DND-41 (cell line): Measurements from ENCODE around the gene SDHC.

Experiments
- ATAC-seq: fragments of 200-7000 bp; cut with Tn5 transposase; 3 replicates; pipeline ENCODE4 v1.9.1; 2021; ENCODE audit warnings: low read depth; ENCODE audit not compliant: insufficient read depth
- DNase-seq: peaks from one replicate; pipeline ENCODE4 v3.0.0-alpha.2; 2020
- H2AFZ ChIP-seq: 2 replicates; pipeline ENCODE4 v1.6.0; 2012; ENCODE audit warnings: low read depth, low read length
- H3K27ac ChIP-seq: 2 replicates; pipeline ENCODE4 v1.5.1; 2012; ENCODE audit warnings: low read length, inconsistent platforms
- H3K27me3 ChIP-seq: fragments of 200-600 bp; sonication (generic); 2 replicates; pipeline ENCODE4 v1.6.0; 2012; ENCODE audit warnings: low read length, mild to moderate bottlenecking, inconsistent platforms; ENCODE audit not compliant: insufficient read depth, poor library complexity
- H3K36me3 ChIP-seq: 2 replicates; pipeline ENCODE4 v1.5.1; 2012; ENCODE audit warnings: low read length, inconsistent platforms; ENCODE audit not compliant: insufficient read depth
- H3K4me1 ChIP-seq: 2 replicates; pipeline ENCODE4 v1.5.1; 2012; ENCODE audit warnings: mild to moderate bottlenecking, low read length; ENCODE audit not compliant: insufficient read depth
- H3K4me2 ChIP-seq: 2 replicates; pipeline ENCODE4 v1.6.0; 2012; ENCODE audit warnings: mild to moderate bottlenecking, moderate library complexity, low read length, inconsistent platforms; ENCODE audit not compliant: insufficient read depth
- H3K4me3 ChIP-seq, 2 experiments: fragments of 200-600 bp in 1 of 2; shearing (Covaris generic) in 1 of 2; 2 replicates each; pipeline ENCODE4 v1.5.1; 2012 to 2016; ENCODE audit warnings: inconsistent platforms in 2 of 2, low read length in 2 of 2, mild to moderate bottlenecking in 2 of 2, low read depth in 1 of 2, moderate library complexity in 1 of 2
- H3K79me2 ChIP-seq: 2 replicates; pipeline ENCODE4 v1.6.0; 2012; ENCODE audit warnings: low read length, inconsistent platforms; ENCODE audit not compliant: insufficient read depth
- H3K9ac ChIP-seq: 2 replicates; pipeline ENCODE4 v1.6.0; 2012; ENCODE audit warnings: low read depth, mild to moderate bottlenecking, inconsistent platforms, low read length, moderate library complexity
- H3K9me3 ChIP-seq: 2 replicates; pipeline ENCODE4 v1.5.1; 2012; ENCODE audit warnings: low read length, moderate library complexity, mild to moderate bottlenecking, inconsistent platforms; ENCODE audit not compliant: insufficient read depth, severe bottlenecking
- H4K20me1 ChIP-seq: 2 replicates; pipeline ENCODE4 v1.6.0; 2012; ENCODE audit warnings: low read length; ENCODE audit not compliant: insufficient read depth
- EZH2 ChIP-seq: IDR thresholded peaks from 3 replicates; pipeline ENCODE4 v1.6.1; 2012; ENCODE audit warnings: borderline replicate concordance, low read depth, mild to moderate bottlenecking, moderate library complexity, low read length, inconsistent platforms; ENCODE audit not compliant: severe bottlenecking
- TF ChIP-seq, protein P1 (sequence below): IDR thresholded peaks from 2 replicates; pipeline ENCODE4 v1.5.1; 2012; ENCODE audit warnings: borderline replicate concordance, low read length, moderate library complexity, mild to moderate bottlenecking; ENCODE audit not compliant: poor library complexity, severe bottlenecking; ENCODE audit errors: extremely low read depth

The SDHC gene

DNA sequence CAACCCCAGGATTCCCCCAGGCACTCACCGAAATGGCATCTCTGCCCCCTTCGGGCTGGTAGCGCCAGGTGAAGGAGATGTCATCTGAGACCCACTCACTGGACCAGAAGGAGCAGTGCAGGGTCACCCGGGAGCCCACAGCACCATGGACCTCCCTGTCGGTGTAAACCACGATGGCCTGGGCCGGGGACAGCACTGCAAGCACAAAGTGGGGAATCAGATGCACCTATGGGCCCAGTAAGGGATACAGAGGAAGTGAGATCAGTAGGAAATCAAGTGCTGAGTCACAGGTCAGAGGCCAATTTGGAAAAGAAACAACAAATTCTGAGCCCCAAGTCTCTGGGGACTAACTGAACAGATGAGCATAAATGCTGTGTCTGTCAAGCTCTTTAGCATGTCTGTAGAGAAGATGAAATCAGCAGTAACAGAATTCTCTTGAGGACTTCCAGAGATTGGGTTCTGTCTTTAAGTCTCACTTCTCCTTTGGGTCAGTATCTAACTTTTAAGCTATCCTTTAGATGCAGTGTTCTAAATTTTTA is 6.9 kb upstream of the SDHC start:
- Histone ChIP-seq H4K20me1 (no peaks in the 10 kb centered on the region), H3K4me2 (peak overlapping the region; percentile 61), H3K27me3 (no peaks in the 10 kb centered on the region), H3K36me3 (no peaks in the 10 kb centered on the region), H3K9ac (peak overlapping the region; percentile 33), H3K79me2 (no peaks in the 10 kb centered on the region), H3K4me1 (peaks cover 25% of the 10 kb centered on the region), H2AFZ (peak overlapping the region; percentile 77), H3K9me3 (no peaks in the 10 kb centered on the region), H3K27ac (peak overlapping the region; percentile 77), H3K4me3 (peak overlapping the region in 1 of 2 experiments; percentile 56; a peak in 3 of 4 replicates)
- peak; percentile 79 for ATAC-seq
- peak; percentile 43 for DNase-seq
- TF ChIP-seq, protein P1, sequence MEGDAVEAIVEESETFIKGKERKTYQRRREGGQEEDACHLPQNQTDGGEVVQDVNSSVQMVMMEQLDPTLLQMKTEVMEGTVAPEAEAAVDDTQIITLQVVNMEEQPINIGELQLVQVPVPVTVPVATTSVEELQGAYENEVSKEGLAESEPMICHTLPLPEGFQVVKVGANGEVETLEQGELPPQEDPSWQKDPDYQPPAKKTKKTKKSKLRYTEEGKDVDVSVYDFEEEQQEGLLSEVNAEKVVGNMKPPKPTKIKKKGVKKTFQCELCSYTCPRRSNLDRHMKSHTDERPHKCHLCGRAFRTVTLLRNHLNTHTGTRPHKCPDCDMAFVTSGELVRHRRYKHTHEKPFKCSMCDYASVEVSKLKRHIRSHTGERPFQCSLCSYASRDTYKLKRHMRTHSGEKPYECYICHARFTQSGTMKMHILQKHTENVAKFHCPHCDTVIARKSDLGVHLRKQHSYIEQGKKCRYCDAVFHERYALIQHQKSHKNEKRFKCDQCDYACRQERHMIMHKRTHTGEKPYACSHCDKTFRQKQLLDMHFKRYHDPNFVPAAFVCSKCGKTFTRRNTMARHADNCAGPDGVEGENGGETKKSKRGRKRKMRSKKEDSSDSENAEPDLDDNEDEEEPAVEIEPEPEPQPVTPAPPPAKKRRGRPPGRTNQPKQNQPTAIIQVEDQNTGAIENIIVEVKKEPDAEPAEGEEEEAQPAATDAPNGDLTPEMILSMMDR, result no peak
- no peak for TF ChIP-seq EZH2

DNA sequence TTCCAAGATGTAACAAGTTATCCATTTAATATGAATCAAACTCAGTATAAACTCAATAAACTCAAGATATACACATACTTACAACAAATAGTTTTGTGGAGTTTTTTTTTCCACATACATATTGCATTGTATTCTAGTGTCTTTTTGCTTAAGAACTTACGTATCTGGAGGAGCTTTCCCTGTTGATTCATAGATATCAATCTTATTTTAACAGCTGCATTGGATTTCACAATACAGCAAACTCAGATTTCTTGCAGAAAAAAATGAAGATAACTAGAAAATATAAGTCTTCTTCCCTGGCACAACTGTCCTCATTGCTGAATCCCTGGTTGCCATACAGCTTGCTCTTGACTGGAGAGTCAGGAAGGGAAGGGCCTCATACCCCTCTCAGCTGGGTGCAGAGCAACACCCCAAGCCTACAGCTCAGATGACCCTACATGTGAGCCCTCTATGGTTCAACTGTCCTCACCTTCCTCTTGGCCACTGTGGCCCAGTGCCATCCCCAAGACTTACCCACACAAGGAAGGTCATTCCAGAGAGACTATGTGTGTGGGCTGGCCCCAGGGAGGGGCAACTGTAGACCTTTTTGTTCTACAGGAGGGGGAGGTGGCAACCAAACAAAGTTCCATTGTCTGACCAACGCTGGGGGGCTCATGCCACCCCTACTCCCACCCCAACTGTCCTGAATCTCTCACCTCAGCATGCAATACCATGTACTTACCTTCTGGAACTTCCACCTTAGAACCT is 6.1 kb upstream of the SDHC start:
- Histone ChIP-seq H3K9ac (no peak overlapping the region), H3K4me2 (peak overlapping the region; percentile 61; the same call in 1 of the 2 replicates), H3K4me1 (peaks cover 26% of the 10 kb centered on the region), H2AFZ (no peak overlapping the region), H3K4me3 (no peak overlapping the region), H3K27ac (no peak overlapping the region), H4K20me1 (no peaks in the 10 kb centered on the region), H3K9me3 (no peaks in the 10 kb centered on the region), H3K27me3 (no peaks in the 10 kb centered on the region), H3K79me2 (no peaks in the 10 kb centered on the region), H3K36me3 (no peaks in the 10 kb centered on the region)
- DNase-seq (no peak), ATAC-seq (no peak)
- TF ChIP-seq, protein P1, result no peak
- TF ChIP-seq EZH2, result no peak

DNA sequence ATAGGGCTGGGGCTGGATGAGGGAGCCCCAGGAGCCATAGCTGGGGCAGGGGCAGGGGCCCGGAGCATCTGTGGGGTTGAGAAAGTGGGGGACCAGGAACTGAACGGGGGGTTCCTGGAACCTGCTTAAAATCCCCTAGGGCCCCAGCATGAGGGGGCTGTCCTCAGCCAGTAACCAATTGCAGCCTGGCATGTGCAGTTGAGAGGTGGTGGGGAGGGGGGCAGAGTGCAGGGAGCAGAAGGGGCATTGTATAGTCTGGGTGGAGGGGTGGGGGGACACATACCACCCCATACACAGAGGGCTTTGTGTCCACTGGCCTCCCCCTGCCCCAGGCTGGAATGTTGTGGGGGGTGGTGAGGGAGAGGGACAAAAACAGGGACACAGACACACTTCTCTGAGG is 4.3 kb upstream of the SDHC start, which contains the start of gene MPZ:
MPZ (minus strand) TSS at position 101 of the 400 bp plus-strand sequence; CDS start at position 38, 63 bp downstream.
- H3K27ac ChIP-seq, result no peak within 1 kb of the TSS
- no peak for ATAC-seq
- H3K9me3 ChIP-seq, result no peaks in the 10 kb centered on the region
- no peak within 1 kb of the TSS for H3K4me2 ChIP-seq
- no peak for DNase-seq
- no peak for TF ChIP-seq EZH2
- TF ChIP-seq, protein P1, result no peak
- no peak within 1 kb of the TSS for H3K9ac ChIP-seq
- H3K27me3 ChIP-seq, result no peaks in the 10 kb centered on the region
- no peaks in the 10 kb centered on the region for H3K36me3 ChIP-seq
- no peaks in the 10 kb centered on the region for H4K20me1 ChIP-seq
- peaks cover 38% of the 10 kb centered on the region for H3K4me1 ChIP-seq
- no peak within 1 kb of the TSS for H3K4me3 ChIP-seq
- H3K79me2 ChIP-seq, result peaks cover 7% of the 10 kb centered on the region
- H2AFZ ChIP-seq, result no peak within 1 kb of the TSS
